HG02610 (cell line): Measurements from ENCODE around the gene NECTIN1.

Experiments used
- ATAC-seq: cut with Tn5 transposase; IDR thresholded peaks from one replicate; pipeline ENCODE4 v1.9.1; 2021; ENCODE audit warnings: mild to moderate bottlenecking, moderate library complexity; ENCODE audit not compliant: unreplicated experiment

Gene NECTIN1

GRCh38 chr11:119696378-119697222, 32.4 kb downstream of the NECTIN1 start:
- no peak for ATAC-seq

- ATAC-seq, result no peak
Measured at GRCh38 chr11:119694334-119694733, 34.7 kb downstream of the NECTIN1 start.

- ATAC-seq, result no peak
Measured at GRCh38 chr11:119693253-119693815, 35.7 kb downstream of the NECTIN1 start.

GRCh38 chr11:119692540-119692820, 36.5 kb downstream of the NECTIN1 start:
- ATAC-seq, result no peak

- ATAC-seq, result no peak
Measured at GRCh38 chr11:119691701-119692539, 37.1 kb downstream of the NECTIN1 start.

GRCh38 chr11:119691020-119691666, 37.9 kb downstream of the NECTIN1 start:
- no peak for ATAC-seq

- ATAC-seq, result no peak
Measured at GRCh38 chr11:119689302-119689701, 39.7 kb downstream of the NECTIN1 start.

- no peak for ATAC-seq
Measured at GRCh38 chr11:119688356-119688755, 40.6 kb downstream of the NECTIN1 start.

GRCh38 chr11:119687373-119688046, 41.5 kb downstream of the NECTIN1 start:
- no peak for ATAC-seq

- ATAC-seq, result no peak
Measured at GRCh38 chr11:119686177-119686882, 42.7 kb downstream of the NECTIN1 start.

GRCh38 chr11:119685111-119685746, 43.8 kb downstream of the NECTIN1 start:
- ATAC-seq, result no peak

GRCh38 chr11:119684361-119685110, 44.5 kb downstream of the NECTIN1 start:
- ATAC-seq, result no peak

GRCh38 chr11:119683783-119684182, 45.2 kb downstream of the NECTIN1 start:
- ATAC-seq, result no peak

GRCh38 chr11:119681361-119681910, 47.6 kb downstream of the NECTIN1 start:
- no peak for ATAC-seq

- no peak for ATAC-seq
Measured at GRCh38 chr11:119680541-119681360, 48.2 kb downstream of the NECTIN1 start.

GRCh38 chr11:119679346-119679745, 49.7 kb downstream of the NECTIN1 start:
- ATAC-seq, result no peak

GRCh38 chr11:119678351-119678750, 50.6 kb downstream of the NECTIN1 start:
- no peak for ATAC-seq

- ATAC-seq, result no peak
Measured at GRCh38 chr11:119677840-119678239, 51.2 kb downstream of the NECTIN1 start.
